Body of pancreas (tissue), 4 donors: ENCODE results near the gene ANKS1B. TPM values are rescaled to one million over a fixed set of nuclear protein-coding genes. Genes with fewer than 3 reads are reported as not detected.

Experiments used
- ATAC-seq: fragments of 150-250 bp; one replicate; pipeline ENCODE4 v1.9.1; 2016
- DNase-seq, 4 donors: peaks; one replicate each; pipeline ENCODE4 v3.0.0-alpha.2; 2019
- H3K27ac ChIP-seq, 4 donors: fragments of 200-600 bp; sonication (generic); 1 replicate in 3 of 4; 2 replicates in 1 of 4; pipeline versions ENCODE4 v1.5.1 to v1.6.1; 2016 to 2019; ENCODE audit warnings: mild to moderate bottlenecking in 1 of 4, mixed read lengths in 1 of 4, moderate library complexity in 1 of 4
- H3K27me3 ChIP-seq, 2 donors: fragments of 200-600 bp; sonication (generic); one replicate each; pipeline ENCODE4 v1.6.0; 2016; ENCODE audit warnings: mild to moderate bottlenecking in 1 of 2
- H3K36me3 ChIP-seq, 2 donors: fragments of 200-600 bp; sonication (generic); replicated peaks in 1 of 2; 2 replicates each; pipeline ENCODE4 v1.5.1; 2016; ENCODE audit warnings: low read depth in 2 of 2; ENCODE audit not compliant: insufficient read depth in 1 of 2
- H3K4me1 ChIP-seq: fragments of 200-600 bp; sonication (generic); one replicate; pipeline ENCODE4 v1.6.0; 2016
- H3K4me3 ChIP-seq, 2 donors: fragments of 200-600 bp; sonication (generic); 1 replicate in 1 of 2; 2 replicates in 1 of 2; pipeline ENCODE4 v1.5.1; 2016 to 2019
- H3K9me3 ChIP-seq, 3 donors: fragments of 200-600 bp; sonication (generic); 1 replicate in 2 of 3; 2 replicates in 1 of 3; pipeline ENCODE4 v1.5.1; 2016
- POLR2A ChIP-seq, 3 donors: fragments of 450-650 bp; IDR thresholded peaks; one replicate each; pipeline ENCODE4 v1.6.1; 2016; ENCODE audit warnings: antibody characterized with exemption in 3 of 3, mild to moderate bottlenecking in 2 of 3
- WGBS, 2 donors: methylation state at CpG; one replicate each; pipeline ENCODE4 v1.1.5; 2017; 5-methylcytosine and 5-hydroxymethylcytosine counted together
- intact Hi-C: fragments of 100-400 bp; cut with DNase I; formaldehyde crosslinking; loops from one replicate; pipeline ENCODE4 v1.15.1; 2023
- total RNA-seq, 2 donors: library from RNA; depleted of rRNA; stranded (reverse); fragments of >200 nt; gene quantifications; one replicate each; pipeline ENCODE4 v1.1.0, GENCODE V29; 2016
- TF ChIP-seq, protein P1 (sequence below), 7 experiments: fragments of 450-650 bp in 4 of 7; fragments of 200-600 bp in 3 of 7; sonication (generic) in 3 of 7; IDR thresholded peaks; one replicate each; pipeline ENCODE4 v1.5.1; 2016 to 2019; ENCODE audit warnings: antibody characterized with exemption in 7 of 7

The ANKS1B gene
- total RNA-seq, 2 donors from 2014 or later, result 2.1 to 10.2 TPM

DNA sequence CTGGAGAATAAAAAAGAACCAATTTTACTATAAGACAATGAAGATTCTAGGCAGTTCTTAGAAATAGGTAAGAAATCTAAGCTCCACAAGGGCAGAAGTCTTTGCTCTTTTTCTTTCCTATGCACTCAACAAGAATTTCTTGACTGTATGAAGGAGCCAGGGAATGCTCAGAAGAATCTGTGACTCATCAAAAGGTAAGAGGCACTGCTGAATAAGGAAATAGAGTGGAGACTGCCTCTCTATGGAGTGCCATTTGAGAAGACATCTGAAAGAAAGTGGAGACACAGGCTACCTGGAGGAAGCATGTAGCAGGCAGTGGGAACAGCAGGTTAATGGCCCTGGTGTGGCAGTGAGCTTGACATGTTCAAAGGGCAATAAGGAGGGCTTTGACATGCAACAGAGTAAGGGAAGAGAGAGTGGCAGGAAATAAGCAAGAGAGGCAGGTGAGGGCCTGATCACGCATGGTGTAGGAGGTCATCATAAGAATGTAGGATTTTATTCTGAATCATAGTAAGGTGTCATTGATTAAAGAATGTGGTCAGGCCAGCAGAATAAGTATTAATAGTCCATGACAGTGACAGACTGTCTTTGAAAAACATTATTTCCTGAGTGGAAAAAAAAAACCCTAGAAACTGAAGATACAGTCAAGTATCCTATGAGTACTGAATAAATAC lies 783.9 kb downstream of the ANKS1B start:
- no peak for TF ChIP-seq POLR2A (IDR thresholded peaks at IDR 0.05)
- TF ChIP-seq, protein P1, sequence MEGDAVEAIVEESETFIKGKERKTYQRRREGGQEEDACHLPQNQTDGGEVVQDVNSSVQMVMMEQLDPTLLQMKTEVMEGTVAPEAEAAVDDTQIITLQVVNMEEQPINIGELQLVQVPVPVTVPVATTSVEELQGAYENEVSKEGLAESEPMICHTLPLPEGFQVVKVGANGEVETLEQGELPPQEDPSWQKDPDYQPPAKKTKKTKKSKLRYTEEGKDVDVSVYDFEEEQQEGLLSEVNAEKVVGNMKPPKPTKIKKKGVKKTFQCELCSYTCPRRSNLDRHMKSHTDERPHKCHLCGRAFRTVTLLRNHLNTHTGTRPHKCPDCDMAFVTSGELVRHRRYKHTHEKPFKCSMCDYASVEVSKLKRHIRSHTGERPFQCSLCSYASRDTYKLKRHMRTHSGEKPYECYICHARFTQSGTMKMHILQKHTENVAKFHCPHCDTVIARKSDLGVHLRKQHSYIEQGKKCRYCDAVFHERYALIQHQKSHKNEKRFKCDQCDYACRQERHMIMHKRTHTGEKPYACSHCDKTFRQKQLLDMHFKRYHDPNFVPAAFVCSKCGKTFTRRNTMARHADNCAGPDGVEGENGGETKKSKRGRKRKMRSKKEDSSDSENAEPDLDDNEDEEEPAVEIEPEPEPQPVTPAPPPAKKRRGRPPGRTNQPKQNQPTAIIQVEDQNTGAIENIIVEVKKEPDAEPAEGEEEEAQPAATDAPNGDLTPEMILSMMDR (IDR thresholded peaks at IDR 0.05), result no peak
- H3K27ac ChIP-seq, result no peak overlapping the region
- no peaks in the 10 kb centered on the region for H3K27me3 ChIP-seq
- H3K4me1 ChIP-seq, result no peaks in the 10 kb centered on the region
- no peak overlapping the region for H3K4me3 ChIP-seq
- intact Hi-C loops, result no loop called here
- DNase-seq (no peak), ATAC-seq (no peak)
- no peaks in the 10 kb centered on the region for H3K9me3 ChIP-seq
- H3K36me3 ChIP-seq, result no peaks in the 10 kb centered on the region
- 45 to 50% methylated on average over 1 of the region's 1 CpG for WGBS, 2 donors

DNA sequence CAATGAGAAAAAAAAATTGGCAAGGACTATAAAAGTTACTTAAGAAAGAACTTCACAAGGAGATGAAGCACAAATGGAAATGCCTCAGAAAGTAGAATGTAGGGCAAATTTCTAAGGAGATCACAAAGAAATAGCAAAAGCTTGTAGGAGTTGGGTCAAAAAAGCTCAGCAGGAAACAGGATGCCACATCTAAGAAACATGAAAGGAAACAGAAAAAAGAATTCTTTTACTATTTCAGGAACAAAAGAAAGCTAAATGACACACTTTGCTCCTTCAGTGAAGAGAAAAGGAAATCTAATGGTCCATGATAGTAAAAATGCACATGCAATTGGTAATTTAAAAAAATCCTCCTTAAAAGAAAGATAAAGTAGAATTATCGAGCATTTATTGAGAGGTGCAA lies 789.3 kb downstream of the ANKS1B start:
- no peak for ATAC-seq
- no peaks in the 10 kb centered on the region for H3K27me3 ChIP-seq
- 85 to 90% methylated on average over 1 of the region's 1 CpG for WGBS, 2 donors

DNA sequence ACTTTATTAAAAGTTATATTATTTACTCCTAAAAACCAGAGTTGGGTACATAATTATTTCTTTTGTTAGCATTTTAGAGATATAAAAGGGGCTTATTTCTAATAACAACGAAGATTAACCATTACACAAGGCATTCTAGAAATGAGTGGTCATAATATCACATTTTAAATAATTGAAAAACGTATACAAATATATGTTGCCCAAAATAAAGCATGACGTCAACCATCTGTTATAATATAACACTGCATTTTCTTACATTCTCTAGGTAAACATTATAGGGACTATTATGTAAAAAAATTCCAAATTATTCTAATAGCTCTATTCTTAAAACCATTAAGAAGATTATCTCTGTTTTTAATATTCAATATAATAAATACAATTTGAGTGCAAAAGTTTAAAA lies 792.2 kb downstream of the ANKS1B start:
- WGBS, 2 donors, result 39 to 51% methylated on average over 3 of the region's 3 CpGs
- intact Hi-C loops, result no loop called here
- no peak for DNase-seq

More for the DNA sequence above, 789.3 kb downstream of the ANKS1B start:
- no peak overlapping the region for H3K27ac ChIP-seq
- H3K9me3 ChIP-seq, result no peaks in the 10 kb centered on the region
- no peak overlapping the region for H3K4me3 ChIP-seq
- H3K4me1 ChIP-seq, result no peaks in the 10 kb centered on the region
- H3K36me3 ChIP-seq, result no peaks in the 10 kb centered on the region
- intact Hi-C loops, result no loop called here
- DNase-seq, result no peak
- no peak for TF ChIP-seq POLR2A (IDR thresholded peaks at IDR 0.05)
- TF ChIP-seq, protein P1 (IDR thresholded peaks at IDR 0.05), result no peak

GRCh38 chr12:99176871-99177270 lies 807.9 kb downstream of the ANKS1B start:
- no peaks in the 10 kb centered on the region for H3K27me3 ChIP-seq
- ATAC-seq (no peak), DNase-seq (no peak)
- H3K36me3 ChIP-seq, result no peaks in the 10 kb centered on the region
- H3K4me1 ChIP-seq, result no peaks in the 10 kb centered on the region
- intact Hi-C loops, result no loop called here
- 60 to 78% methylated on average over 4 of the region's 4 CpGs for WGBS, 2 donors
- no peaks in the 10 kb centered on the region for H3K9me3 ChIP-seq
- no peak overlapping the region for H3K27ac ChIP-seq
- H3K4me3 ChIP-seq, result no peak overlapping the region
- no peak for TF ChIP-seq POLR2A (IDR thresholded peaks at IDR 0.05)
- TF ChIP-seq, protein P1 (IDR thresholded peaks at IDR 0.05), result no peak

More for the DNA sequence above, 792.2 kb downstream of the ANKS1B start:
- Histone ChIP-seq H3K4me3 (no peak overlapping the region), H3K36me3 (no peaks in the 10 kb centered on the region), H3K27ac (no peak overlapping the region), H3K4me1 (no peaks in the 10 kb centered on the region), H3K27me3 (no peaks in the 10 kb centered on the region), H3K9me3 (no peaks in the 10 kb centered on the region)
- no peak for ATAC-seq
- TF ChIP-seq POLR2A (IDR thresholded peaks at IDR 0.05), result no peak
- TF ChIP-seq, protein P1 (IDR thresholded peaks at IDR 0.05), result no peak

GRCh38 chr12:99170461-99170860 lies 814.3 kb downstream of the ANKS1B start:
- Histone ChIP-seq H3K36me3 (no peaks in the 10 kb centered on the region), H3K27ac (no peak overlapping the region), H3K9me3 (no peaks in the 10 kb centered on the region), H3K27me3 (no peaks in the 10 kb centered on the region), H3K4me1 (no peaks in the 10 kb centered on the region), H3K4me3 (no peak overlapping the region)
- no peak for ATAC-seq
- no peak for DNase-seq
- intact Hi-C loops, result no loop called here
- TF ChIP-seq, protein P1 (IDR thresholded peaks at IDR 0.05), result no peak
- TF ChIP-seq POLR2A (IDR thresholded peaks at IDR 0.05), result no peak
- 68 to 72% methylated on average over 5 of the region's 5 CpGs for WGBS, 2 donors
